H1 (cell line): ENCODE measurements around the gene PRRC2C. TPM values are rescaled to one million over a fixed set of nuclear protein-coding genes. Genes with fewer than 3 reads are reported as not detected.

Experiments
- CTCF ChIP-seq, 3 experiments: IDR thresholded peaks; 1 replicate in 2 of 3; 2 replicates in 1 of 3; pipeline versions ENCODE4 v1.5.1 to v1.6.1; 2011; ENCODE audit warnings: low read length in 3 of 3, mild to moderate bottlenecking in 3 of 3, inconsistent platforms in 2 of 3, low read depth in 1 of 3, moderate library complexity in 1 of 3; ENCODE audit not compliant: insufficient read depth in 1 of 3; ENCODE audit errors: control extremely low read depth in 1 of 3
- JUN ChIP-seq: IDR thresholded peaks from 2 replicates; pipeline ENCODE4 v1.6.1; 2011; ENCODE audit warnings: low read depth, mild to moderate bottlenecking, improper control_type of control experiment, low read length
- KDM1A ChIP-seq: fragments of 200-600, 300-600 bp; sonication (generic); IDR thresholded peaks from 2 replicates; pipeline ENCODE4 v1.7.1; 2016; ENCODE audit warnings: mild to moderate bottlenecking, low read length, borderline replicate concordance
- KDM4A ChIP-seq: IDR thresholded peaks from one replicate; pipeline ENCODE4 v1.7.1; 2012; ENCODE audit warnings: low read depth, mild to moderate bottlenecking, moderate library complexity, low read length, inconsistent platforms; ENCODE audit not compliant: severe bottlenecking
- RBBP5 ChIP-seq: IDR thresholded peaks from 2 replicates; pipeline ENCODE4 v1.7.1; 2012; ENCODE audit warnings: low read depth, mild to moderate bottlenecking, inconsistent platforms, low read length, moderate library complexity, borderline replicate concordance
- polyA plus RNA-seq, 7 experiments: library from polyadenylated mRNA; depleted of rRNA in 3 of 7; stranded (reverse) in 5 of 7; unstranded in 2 of 7; fragments of >200 nt in 5 of 7; fragments of 200-250 nt in 2 of 7; gene quantifications; 1 replicate in 5 of 7; 2 replicates in 1 of 7; 4 replicates in 1 of 7; pipeline versions ENCODE4 v1.2.1 to v1.2.3, GENCODE V29; 2011 to 2013; ENCODE audit warnings: missing spikeins in 2 of 7, mixed read lengths in 2 of 7
- total RNA-seq: library from RNA; stranded (reverse); fragmentation: NEBNext Ultra II Directional; extraction: Animal tissue kit (Norgen Biotek cat#: 25700); gene quantifications from 2 replicates; pipeline ENCODE4 v1.2.1, GENCODE V29; 2021

The PRRC2C gene
- total and polyA plus RNA-seq, 2 of the 8 experiments (the other 6 are each of a cell fraction or from before 2014, with no cell fraction given), result 125 to 264 TPM

GRCh38 chr1:171495444-171495843 is 10.1 kb downstream of the PRRC2C start (continued):
- no peak for TF ChIP-seq KDM1A
- no peak for TF ChIP-seq CTCF (IDR thresholded peaks at IDR 0.05; ENCODE audit: control extremely low read depth in 1 of 3, insufficient read depth in 1 of 3, low read depth in 1 of 3, low read length in 3 of 3)
- TF ChIP-seq JUN, result no peak
- no peak for TF ChIP-seq RBBP5
- TF ChIP-seq KDM4A, result no peak
